ENCODE data around the gene CDK14.

Gene CDK14

GRCh38 chr7:91248996-91249395 is 652.9 kb downstream of the CDK14 start:
- DNase-seq: no peak

GRCh38 chr7:91249506-91250233 is 653.5 kb downstream of the CDK14 start:
- DNase-seq: no peak

- DNase-seq: no peak
These were observed 654.6 kb downstream of the CDK14 start for GRCh38 chr7:91250706-91251105.

GRCh38 chr7:91251877-91252276 is 655.8 kb downstream of the CDK14 start:
- no peak for DNase-seq
